ENCODE measurements around the gene ENTHD1.

Gene ENTHD1

DNA sequence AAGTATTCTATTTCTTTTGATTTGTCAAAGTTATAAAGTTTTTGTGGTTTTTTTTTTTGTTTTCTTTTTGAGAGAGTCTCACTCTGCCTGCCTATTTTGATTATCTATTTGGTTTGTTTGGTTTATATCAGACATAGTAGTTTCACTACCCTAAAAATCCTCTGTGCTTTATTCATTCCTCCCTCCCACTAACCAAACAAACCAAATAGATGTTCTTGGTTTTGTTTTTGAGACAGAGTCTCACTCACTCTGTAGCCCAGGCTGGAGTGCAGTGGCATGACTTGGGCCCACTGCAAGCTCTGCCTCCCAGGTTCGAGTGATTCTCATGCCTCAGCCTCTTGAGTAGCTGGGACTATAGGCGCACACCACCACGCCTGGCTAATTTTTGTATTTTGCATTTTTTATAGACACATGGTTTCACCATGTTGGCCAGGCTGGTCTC lies 67.9 kb downstream of the ENTHD1 start:
- TF ChIP-seq HOXA7 (CRISPR knock-in tag; IDR thresholded peaks at IDR 0.05; ENCODE audit: borderline replicate concordance) (no peak), ZNF747 (tag by site-specific recombination; IDR thresholded peaks at IDR 0.05) (no peak), FEZF1 (tag by site-specific recombination; IDR thresholded peaks at IDR 0.05) (no peak)
- TF ChIP-seq, protein P1, sequence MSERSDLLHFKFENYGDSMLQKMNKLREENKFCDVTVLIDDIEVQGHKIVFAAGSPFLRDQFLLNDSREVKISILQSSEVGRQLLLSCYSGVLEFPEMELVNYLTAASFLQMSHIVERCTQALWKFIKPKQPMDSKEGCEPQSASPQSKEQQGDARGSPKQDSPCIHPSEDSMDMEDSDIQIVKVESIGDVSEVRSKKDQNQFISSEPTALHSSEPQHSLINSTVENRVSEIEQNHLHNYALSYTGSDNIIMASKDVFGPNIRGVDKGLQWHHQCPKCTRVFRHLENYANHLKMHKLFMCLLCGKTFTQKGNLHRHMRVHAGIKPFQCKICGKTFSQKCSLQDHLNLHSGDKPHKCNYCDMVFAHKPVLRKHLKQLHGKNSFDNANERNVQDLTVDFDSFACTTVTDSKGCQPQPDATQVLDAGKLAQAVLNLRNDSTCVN (tag by site-specific recombination; optimal IDR thresholded peaks at IDR 0.05): no peak
- ChIA-PET CTCF (interaction anchor here (0.6 to 0.8 kb wide), 2 partner anchors 16 to 378 kb away, joined by 5 read pairs; no protein-coding TSS in a partner anchor), POLR2A (no interaction called here)
- Histone ChIP-seq H3K36me3 (ENCODE audit: control insufficient read depth in 2 of 2, insufficient read depth in 1 of 2, low read length in 2 of 2) (no peaks in the 10 kb centered on the region), H3K4me3 (ENCODE audit: low read depth, low read length) (no peak overlapping the region), H3K4me1 (ENCODE audit: control insufficient read depth, insufficient read depth, low read length) (no peaks in the 10 kb centered on the region), H3K27ac (ENCODE audit: extremely low read depth, low read depth, low read length) (no peak overlapping the region), H3K9me3 (ENCODE audit: control insufficient read depth, insufficient read depth, low read depth, low read length) (no peaks in the 10 kb centered on the region)

DNA sequence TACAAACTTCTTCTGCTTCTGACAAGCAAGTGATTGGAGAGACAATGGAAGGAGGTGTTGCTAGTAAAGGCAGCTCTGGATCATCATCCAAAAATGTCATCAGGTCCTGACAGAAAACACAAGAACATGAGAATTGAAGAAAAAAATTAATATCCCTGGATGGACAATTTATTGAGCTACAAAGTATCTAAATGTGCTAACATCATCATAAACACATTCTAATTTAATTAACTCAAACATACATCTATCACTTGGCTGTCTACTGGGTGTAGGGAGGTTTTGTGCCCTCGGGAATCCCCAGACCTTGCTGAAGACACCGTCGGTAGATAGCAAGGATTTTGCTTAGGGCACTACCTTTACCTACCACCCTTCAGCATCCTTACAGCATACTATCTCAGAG lies 72.6 kb downstream of the ENTHD1 start:
- H3K4me3 ChIP-seq (ENCODE audit: low read depth, low read length): no peak overlapping the region
- no peaks in the 10 kb centered on the region for H3K9me3 ChIP-seq (ENCODE audit: control insufficient read depth, insufficient read depth, low read depth, low read length)
- no peaks in the 10 kb centered on the region for H3K36me3 ChIP-seq (ENCODE audit: control insufficient read depth in 2 of 2, insufficient read depth in 1 of 2, low read length in 2 of 2)
- no peaks in the 10 kb centered on the region for H3K4me1 ChIP-seq (ENCODE audit: control insufficient read depth, insufficient read depth, low read length)
- POLR2A ChIA-PET: no interaction called here
- CTCF ChIA-PET: interaction anchor here (1.0 kb wide), 1 partner anchor 204 kb away, joined by 5 read pairs; no protein-coding TSS in a partner anchor
- no peak overlapping the region for H3K27ac ChIP-seq (ENCODE audit: extremely low read depth, low read depth, low read length)
- TF ChIP-seq GLIS2 (tag by site-specific recombination; IDR thresholded peaks at IDR 0.05): no peak
- no peak for TF ChIP-seq ZNF639 (tag by site-specific recombination; IDR thresholded peaks at IDR 0.05)
- TF ChIP-seq ZNF335 (tag by site-specific recombination; conservative IDR thresholded peaks at IDR 0.05): no peak
- TF ChIP-seq ZNF302 (tag by site-specific recombination; IDR thresholded peaks at IDR 0.05; ENCODE audit: low read depth): no peak
- TF ChIP-seq PRDM2 (tag by site-specific recombination; IDR thresholded peaks at IDR 0.05; ENCODE audit: borderline replicate concordance): no peak
- TF ChIP-seq ZNF701 (tag by site-specific recombination; IDR thresholded peaks at IDR 0.05): no peak
- TF ChIP-seq MEIS1 (CRISPR knock-in tag; IDR thresholded peaks at IDR 0.05; ENCODE audit: borderline replicate concordance): no peak
- TF ChIP-seq ZNF785 (tag by site-specific recombination; IDR thresholded peaks at IDR 0.05): no peak
- TF ChIP-seq SALL2 (tag by site-specific recombination; IDR thresholded peaks at IDR 0.05; ENCODE audit: borderline replicate concordance): no peak
- no peak for TF ChIP-seq MZF1 (tag by site-specific recombination; IDR thresholded peaks at IDR 0.05; ENCODE audit: borderline replicate concordance)
- no peak for TF ChIP-seq TCF7L2 (IDR thresholded peaks at IDR 0.05; ENCODE audit: borderline replicate concordance, low read depth, low read length)
- TF ChIP-seq ZNF121 (tag by site-specific recombination; IDR thresholded peaks at IDR 0.05): no peak
- no peak for TF ChIP-seq ZNF549 (tag by site-specific recombination; IDR thresholded peaks at IDR 0.05)
- no peak for TF ChIP-seq ZNF23 (tag by site-specific recombination; IDR thresholded peaks at IDR 0.05; ENCODE audit: borderline replicate concordance)
- no peak for TF ChIP-seq ZNF239 (tag by site-specific recombination; IDR thresholded peaks at IDR 0.05)
- TF ChIP-seq TSHZ1 (tag by site-specific recombination; IDR thresholded peaks at IDR 0.05; ENCODE audit: borderline replicate concordance): no peak
- TF ChIP-seq, protein P2, sequence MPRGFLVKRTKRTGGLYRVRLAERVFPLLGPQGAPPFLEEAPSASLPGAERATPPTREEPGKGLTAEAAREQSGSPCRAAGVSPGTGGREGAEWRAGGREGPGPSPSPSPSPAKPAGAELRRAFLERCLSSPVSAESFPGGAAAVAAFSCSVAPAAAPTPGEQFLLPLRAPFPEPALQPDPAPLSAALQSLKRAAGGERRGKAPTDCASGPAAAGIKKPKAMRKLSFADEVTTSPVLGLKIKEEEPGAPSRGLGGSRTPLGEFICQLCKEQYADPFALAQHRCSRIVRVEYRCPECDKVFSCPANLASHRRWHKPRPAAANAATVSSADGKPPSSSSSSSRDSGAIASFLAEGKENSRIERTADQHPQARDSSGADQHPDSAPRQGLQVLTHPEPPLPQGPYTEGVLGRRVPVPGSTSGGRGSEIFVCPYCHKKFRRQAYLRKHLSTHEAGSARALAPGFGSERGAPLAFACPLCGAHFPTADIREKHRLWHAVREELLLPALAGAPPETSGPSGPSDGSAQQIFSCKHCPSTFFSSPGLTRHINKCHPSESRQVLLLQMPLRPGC (tag by site-specific recombination; IDR thresholded peaks at IDR 0.05): no peak
